Measurements from ENCODE around the gene RPS6KA2. TPM values are rescaled to one million over a fixed set of nuclear protein-coding genes. Genes with fewer than 3 reads are reported as not detected.

Gene RPS6KA2
- total RNA-seq, 1 experiment from 2014 or later, result 4.1 TPM

GRCh38 chr6:166544296-166544605 is 82.8 kb downstream of the RPS6KA2 start:
- CTCF ChIA-PET, result no interaction called here
- Histone ChIP-seq H3K27ac (ENCODE audit: low read length) (no peak overlapping the region), H3K36me3 (ENCODE audit: control insufficient read depth, insufficient read depth, low read length) (no peaks in the 10 kb centered on the region), H3K4me1 (ENCODE audit: control insufficient read depth, insufficient read depth, low read length) (peaks cover 11% of the 10 kb centered on the region; the same call in 1 of the 2 replicates), H3K9me3 (ENCODE audit: control insufficient read depth, insufficient read depth, low read depth, low read length) (no peaks in the 10 kb centered on the region), H3K4me3 (ENCODE audit: low read depth in 2 of 2, low read length in 2 of 2) (no peak overlapping the region), H3K27me3 (ENCODE audit: control insufficient read depth, insufficient read depth, low read length) (no peaks in the 10 kb centered on the region; the same call in 1 of the 2 replicates)
- intact Hi-C loops (cut with micrococcal nuclease; ENCODE audit: unreplicated experiment), result no loop called here
- TF ChIP-seq TCF7L2 (IDR thresholded peaks at IDR 0.05; ENCODE audit: low read depth, low read length), result no peak
- no peak for TF ChIP-seq REST (IDR thresholded peaks at IDR 0.05; ENCODE audit: insufficient read depth in 1 of 2, low read depth in 2 of 2, low read length in 1 of 2)
- no peak for TF ChIP-seq CTCF (IDR thresholded peaks at IDR 0.05)
- no peak for DNase-seq (ENCODE audit: low read depth, low spot score)
- no peak for ATAC-seq
- BruUV-seq (replicated peaks), result no TSS peak
- POLR2A ChIA-PET, result no interaction called here
- in situ Hi-C loops (cut with HindIII; ENCODE audit: low pct_unique_long_range_greater_than_20kb, low sequenced_read_pairs), result no loop called here

- in situ Hi-C loops (cut with HindIII; ENCODE audit: low pct_unique_long_range_greater_than_20kb, low sequenced_read_pairs), result no loop called here
- no peaks in the 10 kb centered on the region; the same call in 1 of the 2 replicates for H3K27me3 ChIP-seq (ENCODE audit: control insufficient read depth, insufficient read depth, low read length)
Observed at GRCh38 chr6:166543603-166544295, 83.3 kb downstream of the RPS6KA2 start.

More at GRCh38 chr6:166543603-166544295, 83.3 kb downstream of the RPS6KA2 start:
- H3K27ac ChIP-seq (ENCODE audit: low read length), result no peak overlapping the region
- no peak for DNase-seq (ENCODE audit: low read depth, low spot score)
- POLR2A ChIA-PET, result no interaction called here
- no peaks in the 10 kb centered on the region for H3K36me3 ChIP-seq (ENCODE audit: control insufficient read depth, insufficient read depth, low read length)
- intact Hi-C loops (cut with micrococcal nuclease; ENCODE audit: unreplicated experiment), result no loop called here
- H3K9me3 ChIP-seq (ENCODE audit: control insufficient read depth, insufficient read depth, low read depth, low read length), result no peaks in the 10 kb centered on the region
- H3K4me3 ChIP-seq (ENCODE audit: low read depth in 2 of 2, low read length in 2 of 2), result no peak overlapping the region
- ATAC-seq, result no peak
- BruUV-seq (replicated peaks), result no TSS peak
- peaks cover 11% of the 10 kb centered on the region; the same call in 1 of the 2 replicates for H3K4me1 ChIP-seq (ENCODE audit: control insufficient read depth, insufficient read depth, low read length)
- TF ChIP-seq TCF7L2 (IDR thresholded peaks at IDR 0.05; ENCODE audit: low read depth, low read length) (no peak), CTCF (IDR thresholded peaks at IDR 0.05) (no peak), REST (IDR thresholded peaks at IDR 0.05; ENCODE audit: insufficient read depth in 1 of 2, low read depth in 2 of 2, low read length in 1 of 2) (no peak)
- CTCF ChIA-PET, result no interaction called here

All from Panc1 (cell line).